HCT116 (cell line): Measurements from ENCODE around the gene NAGLU. TPM values are rescaled to one million over a fixed set of nuclear protein-coding genes. Genes with fewer than 3 reads are reported as not detected.

ENCODE experiments used
- ATAC-seq: fragments of 200-7000 bp; cut with Tn5 transposase; 2 replicates; pipeline ENCODE4 v1.9.1; 2020; ENCODE audit warnings: mild to moderate bottlenecking, moderate library complexity
- BruUV-seq: library from RNA; stranded (reverse); fragments of 400-500 nt; replicated peaks from 2 replicates; lab custom pipeline; 2021; lab: Mats Ljungman, UMichigan
- CTCF ChIA-PET: fragments of 300-600 bp; sonication (Branson Sonifier 250); formaldehyde crosslinking; loops from one replicate; lab custom pipeline; 2021; ENCODE audit warnings: antibody characterized with exemption; lab: Charles Lee
- POLR2A ChIA-PET: fragments of 300-600, 350-600 bp; sonication (Branson Sonifier 250); formaldehyde crosslinking; loops from one replicate; lab custom pipeline; 2021; ENCODE audit warnings: antibody characterized with exemption; lab: Charles Lee
- RAD21 ChIA-PET, 2 experiments: fragments of 300-600 bp; sonication (Branson Sonifier 250); formaldehyde crosslinking; loops; one replicate each; lab custom pipeline; 2023; ENCODE audit warnings: low total read pairs in 2 of 2; ENCODE audit not compliant: uncharacterized antibody in 2 of 2, unreplicated experiment in 2 of 2, low non-redundant PET in 1 of 2; lab: Charles Lee
- DNase-seq: peaks from one replicate; pipeline ENCODE4 v3.0.0-alpha.2; 2010; ENCODE audit warnings: low read depth, low spot score
- H2AFZ ChIP-seq: fragments of 200-600 bp; shearing (Covaris generic), sonication (generic); 2 replicates; pipeline ENCODE4 v1.6.1; 2017; ENCODE audit warnings: low read depth, mixed run types, mixed read lengths, antibody characterized with exemption, low read length; ENCODE audit not compliant: poor library complexity, severe bottlenecking
- H3K27ac ChIP-seq: 2 replicates; pipeline ENCODE4 v1.5.1; 2012; ENCODE audit warnings: low read depth, low read length
- H3K27me3 ChIP-seq: fragments of 200-600 bp; sonication (generic); 2 replicates; pipeline ENCODE4 v1.6.1; 2016; ENCODE audit warnings: mixed run types, low read length, mixed read lengths; ENCODE audit not compliant: insufficient read depth
- H3K36me3 ChIP-seq, 2 experiments: fragments of 200-500 bp in 1 of 2; fragments of 200-600 bp in 1 of 2; sonication (Bioruptor generic) in 1 of 2; sonication (generic) in 1 of 2; 2 replicates each; pipeline versions ENCODE4 v1.5.1 to v1.6.1; 2014 to 2016; ENCODE audit warnings: low read length in 2 of 2, inconsistent platforms in 1 of 2, mixed read lengths in 1 of 2, mixed run types in 1 of 2; ENCODE audit not compliant: insufficient read depth in 2 of 2, control insufficient read depth in 1 of 2
- H3K4me1 ChIP-seq, 2 experiments: fragments of 200-600 bp in 1 of 2; sonication (generic) in 1 of 2; 2 replicates each; pipeline versions ENCODE4 v1.5.1 to v1.6.1; 2012 to 2017; ENCODE audit warnings: low read length in 2 of 2, inconsistent platforms in 1 of 2, mild to moderate bottlenecking in 1 of 2, mixed read lengths in 1 of 2, mixed run types in 1 of 2, moderate library complexity in 1 of 2; ENCODE audit not compliant: insufficient read depth in 2 of 2, control insufficient read depth in 1 of 2
- H3K4me2 ChIP-seq: fragments of 200-600 bp; sonication (generic); 2 replicates; pipeline ENCODE4 v1.6.1; 2017; ENCODE audit warnings: mixed run types, low read length, mixed read lengths
- H3K4me3 ChIP-seq, 2 experiments: fragments of 200-600 bp in 1 of 2; sonication (generic) in 1 of 2; replicated peaks in 1 of 2; 2 replicates each; pipeline ENCODE4 v1.5.1; 2011 to 2016; ENCODE audit warnings: low read length in 2 of 2, control low read depth in 1 of 2, low read depth in 1 of 2, mild to moderate bottlenecking in 1 of 2, mixed read lengths in 1 of 2, mixed run types in 1 of 2
- H3K79me2 ChIP-seq: fragments of 200-600 bp; sonication (generic); 2 replicates; pipeline ENCODE4 v1.6.1; 2017; ENCODE audit warnings: mild to moderate bottlenecking, mixed run types, low read length, moderate library complexity, mixed read lengths; ENCODE audit not compliant: insufficient read depth
- H3K9ac ChIP-seq: fragments of 200-600 bp; sonication (generic); 2 replicates; pipeline ENCODE4 v1.6.1; 2016; ENCODE audit warnings: low read length, mixed read lengths
- H3K9me2 ChIP-seq: fragments of 200-600 bp; sonication (generic), shearing (Covaris generic); 2 replicates; pipeline ENCODE4 v1.6.1; 2017; ENCODE audit warnings: mixed run types, mild to moderate bottlenecking, moderate library complexity; ENCODE audit not compliant: insufficient read depth
- H3K9me3 ChIP-seq, 2 experiments: fragments of 200-500 bp in 1 of 2; fragments of 200-600 bp in 1 of 2; sonication (Bioruptor generic) in 1 of 2; sonication (generic) in 1 of 2; 2 replicates each; pipeline ENCODE4 v1.6.1; 2014 to 2017; ENCODE audit warnings: low read length in 2 of 2, mixed read lengths in 2 of 2, inconsistent platforms in 1 of 2, low read depth in 1 of 2, mild to moderate bottlenecking in 1 of 2, mixed run types in 1 of 2, moderate library complexity in 1 of 2; ENCODE audit not compliant: control insufficient read depth in 1 of 2, insufficient read depth in 1 of 2
- H4K20me1 ChIP-seq: fragments of 200-600 bp; sonication (generic), shearing (Covaris generic); 2 replicates; pipeline ENCODE4 v1.6.1; 2017; ENCODE audit warnings: mixed run types, mild to moderate bottlenecking, moderate library complexity; ENCODE audit not compliant: insufficient read depth
- CBX3 ChIP-seq: IDR thresholded peaks from 2 replicates; pipeline ENCODE4 v1.6.1; 2012; ENCODE audit warnings: low read depth
- CEBPB ChIP-seq: IDR thresholded peaks from 2 replicates; pipeline ENCODE4 v1.6.1; 2012; ENCODE audit warnings: low read depth
- EZH2 ChIP-seq: fragments of 200-600 bp; sonication (generic); IDR thresholded peaks from 2 replicates; pipeline ENCODE4 v1.6.1; 2017; ENCODE audit warnings: antibody characterized with exemption, mixed run types
- EZH2phosphoT487 ChIP-seq: fragments of 200-600 bp; IDR thresholded peaks from 2 replicates; pipeline ENCODE4 v1.6.1; 2018; ENCODE audit warnings: antibody characterized with exemption, borderline replicate concordance
- POLR2A ChIP-seq: IDR thresholded peaks from 2 replicates; pipeline ENCODE4 v1.7.0; 2011; ENCODE audit warnings: borderline replicate concordance; ENCODE audit not compliant: insufficient read depth, insufficient read length; ENCODE audit errors: extremely low read depth
- POLR2AphosphoS5 ChIP-seq: IDR thresholded peaks from 2 replicates; pipeline ENCODE4 v1.6.1; 2011; ENCODE audit warnings: mild to moderate bottlenecking, low read depth, low read length, moderate library complexity
- RAD21 ChIP-seq: IDR thresholded peaks from 2 replicates; pipeline ENCODE4 v1.6.1; 2012; ENCODE audit warnings: low read depth, mild to moderate bottlenecking
- SIN3A ChIP-seq: IDR thresholded peaks from 2 replicates; pipeline ENCODE4 v1.6.1; 2012; ENCODE audit warnings: low read depth
- SP1 ChIP-seq: IDR thresholded peaks from 2 replicates; pipeline ENCODE4 v1.6.1; 2012; ENCODE audit warnings: low read depth
- YY1 ChIP-seq: IDR thresholded peaks from 2 replicates; pipeline ENCODE4 v1.6.1; 2011; ENCODE audit warnings: low read length, low read depth, moderate library complexity, mild to moderate bottlenecking; ENCODE audit not compliant: insufficient replicate concordance; ENCODE audit errors: extremely low read depth
- intact Hi-C: fragments of 100-400 bp; cut with micrococcal nuclease; formaldehyde crosslinking; loops from 2 replicates; pipeline ENCODE4 v1.10.0; 2022
- total RNA-seq: library from RNA; stranded (reverse); gene quantifications from one replicate; pipeline ENCODE4 v1.2.1, GENCODE V29; 2021; ENCODE audit not compliant: unreplicated experiment
- TF ChIP-seq, protein P1 (sequence below): IDR thresholded peaks from 2 replicates; pipeline ENCODE4 v1.6.1; 2011; ENCODE audit warnings: mild to moderate bottlenecking, low read length, moderate library complexity; ENCODE audit not compliant: insufficient replicate concordance; ENCODE audit errors: extremely low read depth

NAGLU gene
- total RNA-seq, 1 experiment from 2014 or later, result 17.7 TPM

DNA sequence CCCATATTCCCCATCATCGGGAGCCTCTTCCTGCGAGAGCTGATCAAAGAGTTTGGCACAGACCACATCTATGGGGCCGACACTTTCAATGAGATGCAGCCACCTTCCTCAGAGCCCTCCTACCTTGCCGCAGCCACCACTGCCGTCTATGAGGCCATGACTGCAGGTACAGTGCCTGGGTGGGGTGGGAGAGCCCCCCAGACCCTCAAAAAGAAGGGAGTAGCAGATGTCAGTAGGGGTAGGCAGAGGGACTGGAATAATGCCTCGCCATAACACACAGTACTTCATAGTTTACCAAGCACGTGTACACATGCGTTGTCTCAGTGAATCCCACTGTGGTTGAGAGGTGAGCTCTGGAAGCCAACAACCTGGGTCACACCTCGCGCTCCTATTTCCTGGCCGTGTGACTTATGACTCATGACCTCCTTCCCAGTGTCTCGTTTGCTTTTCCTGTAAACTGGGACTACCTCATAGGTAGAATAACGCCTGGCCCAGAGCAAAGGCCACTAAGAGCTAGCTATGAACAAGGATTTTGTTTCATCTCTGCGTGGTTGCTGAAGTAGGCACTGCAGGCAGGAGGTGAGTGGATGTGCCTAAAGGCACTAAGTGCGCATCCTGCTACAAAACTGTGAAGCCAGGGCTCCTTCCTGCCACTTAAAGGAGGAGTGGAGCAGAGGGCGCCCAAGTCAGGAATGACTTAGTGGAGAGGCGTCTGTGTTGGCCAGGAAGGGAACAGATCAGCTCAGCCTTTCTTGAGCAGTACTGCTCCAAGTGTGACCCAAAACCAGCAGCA, 5.2 kb downstream of the NAGLU start:
- no peaks in the 10 kb centered on the region for H3K79me2 ChIP-seq
- no peaks in the 10 kb centered on the region for H4K20me1 ChIP-seq
- TF ChIP-seq YY1 (no peak), EZH2 (no peak), EZH2phosphoT487 (no peak), POLR2AphosphoS5 (no peak), CBX3 (no peak), SIN3A (no peak), RAD21 (no peak), SP1 (no peak), CEBPB (no peak), POLR2A (no peak)
- TF ChIP-seq, protein P1, sequence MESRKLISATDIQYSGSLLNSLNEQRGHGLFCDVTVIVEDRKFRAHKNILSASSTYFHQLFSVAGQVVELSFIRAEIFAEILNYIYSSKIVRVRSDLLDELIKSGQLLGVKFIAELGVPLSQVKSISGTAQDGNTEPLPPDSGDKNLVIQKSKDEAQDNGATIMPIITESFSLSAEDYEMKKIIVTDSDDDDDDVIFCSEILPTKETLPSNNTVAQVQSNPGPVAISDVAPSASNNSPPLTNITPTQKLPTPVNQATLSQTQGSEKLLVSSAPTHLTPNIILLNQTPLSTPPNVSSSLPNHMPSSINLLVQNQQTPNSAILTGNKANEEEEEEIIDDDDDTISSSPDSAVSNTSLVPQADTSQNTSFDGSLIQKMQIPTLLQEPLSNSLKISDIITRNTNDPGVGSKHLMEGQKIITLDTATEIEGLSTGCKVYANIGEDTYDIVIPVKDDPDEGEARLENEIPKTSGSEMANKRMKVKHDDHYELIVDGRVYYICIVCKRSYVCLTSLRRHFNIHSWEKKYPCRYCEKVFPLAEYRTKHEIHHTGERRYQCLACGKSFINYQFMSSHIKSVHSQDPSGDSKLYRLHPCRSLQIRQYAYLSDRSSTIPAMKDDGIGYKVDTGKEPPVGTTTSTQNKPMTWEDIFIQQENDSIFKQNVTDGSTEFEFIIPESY, result no peak
- POLR2A ChIA-PET, result no interaction called here
- H3K9me3 ChIP-seq, result no peaks in the 10 kb centered on the region
- intact Hi-C loops, result no loop called here
- peak overlapping the region; percentile 37 for H3K4me2 ChIP-seq
- DNase-seq (no peak), ATAC-seq (no peak)
- H3K27ac ChIP-seq, result peak overlapping the region; percentile 50
- H3K4me3 ChIP-seq, result no peak overlapping the region
- CTCF ChIA-PET, result no interaction called here
- no TSS peak for BruUV-seq
- no peaks in the 10 kb centered on the region; a peak in 1 of 4 replicates for H3K36me3 ChIP-seq
- no peak overlapping the region for H2AFZ ChIP-seq
- H3K4me1 ChIP-seq, result peaks cover 15 to 23% of the 10 kb centered on the region in 2 experiments
- H3K9ac ChIP-seq, result peak overlapping the region; percentile 13; the same call in 1 of the 2 replicates
- RAD21 ChIA-PET, result no interaction called here
- no peaks in the 10 kb centered on the region for H3K27me3 ChIP-seq
- no peaks in the 10 kb centered on the region for H3K9me2 ChIP-seq
